Activated CD4-positive, alpha-beta T cell treated with anti-CD3 and anti-CD28 coated beads for 24 hours (primary cell): ENCODE measurements around the gene EGLN1.
"Not testable (repeated sequence)": the region's sequence is repeated elsewhere in the genome, so short reads cannot be mapped to it uniquely, and the experiment has no call there.

Experiments
- DNase-seq, 2 donors: peaks; one replicate each; pipeline ENCODE4 v3.0.0-alpha.2; 2020; ENCODE audit warnings: low read depth in 2 of 2

Gene EGLN1

DNA sequence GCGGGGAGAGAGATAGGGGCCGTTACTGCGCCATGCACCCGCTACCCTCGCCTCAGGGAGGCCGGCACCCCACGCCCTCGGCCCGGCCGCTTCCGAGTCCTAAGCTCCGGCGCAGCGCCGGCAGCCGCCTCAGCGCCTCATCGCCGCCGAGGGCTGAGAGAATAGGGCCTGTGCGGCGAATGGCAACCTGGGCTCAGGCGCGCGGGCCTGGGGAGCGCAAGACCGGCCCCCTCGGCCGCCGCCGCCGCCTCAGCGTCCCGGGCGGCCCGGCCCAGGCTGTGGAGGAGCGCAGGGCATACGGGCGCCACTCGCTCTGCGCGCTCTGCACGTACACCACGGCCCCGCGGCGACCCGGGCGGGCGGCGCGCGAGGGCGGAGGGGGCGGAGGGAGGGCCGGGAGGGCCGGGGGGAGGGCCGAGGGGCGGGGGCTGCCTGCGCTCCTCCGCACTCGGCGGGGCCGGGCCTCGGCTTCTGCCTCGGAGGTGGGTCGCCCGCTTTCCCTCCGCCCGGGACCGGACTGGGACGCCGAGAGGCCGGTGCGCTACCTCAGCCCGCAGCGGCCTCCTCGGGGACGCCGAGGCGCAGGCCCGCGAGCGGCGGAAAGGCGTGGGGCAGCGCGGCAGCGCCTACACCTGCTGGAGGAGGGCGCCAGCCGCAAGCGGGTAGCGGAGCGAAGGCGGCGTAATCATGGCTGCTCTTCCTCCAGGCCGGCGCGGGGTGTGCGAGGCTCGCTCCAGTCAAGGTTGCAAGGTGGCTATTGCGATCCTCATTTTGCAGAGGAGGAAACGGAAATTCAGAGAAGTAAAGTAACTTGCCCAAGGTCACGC, at the start of gene EGLN1:
Gene EGLN1 (minus strand): TSS at position 317 of the 827 bp plus-strand sequence. CDS start 399 bp downstream, outside the sequence.
- peak; percentile 70 to 79 for DNase-seq

DNA sequence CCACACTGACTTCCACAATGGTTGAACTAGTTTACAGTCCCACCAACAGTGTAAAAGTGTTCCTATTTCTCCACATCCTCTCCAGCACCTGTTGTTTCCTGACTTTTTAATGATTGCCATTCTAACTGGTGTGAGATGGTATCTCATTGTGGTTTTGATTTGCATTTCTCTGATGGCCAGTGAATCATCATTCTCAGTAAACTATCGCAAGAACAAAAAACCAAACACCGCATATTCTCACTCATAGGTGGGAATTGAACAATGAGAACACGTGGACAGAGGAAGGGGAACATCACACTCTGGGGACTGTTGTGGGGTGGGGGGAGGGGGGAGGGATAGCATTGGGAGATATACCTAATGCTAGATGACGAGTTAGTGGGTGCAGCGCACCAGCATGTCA, 49.4 kb upstream of the EGLN1 start:
- not testable (repeated sequence) for DNase-seq

DNA sequence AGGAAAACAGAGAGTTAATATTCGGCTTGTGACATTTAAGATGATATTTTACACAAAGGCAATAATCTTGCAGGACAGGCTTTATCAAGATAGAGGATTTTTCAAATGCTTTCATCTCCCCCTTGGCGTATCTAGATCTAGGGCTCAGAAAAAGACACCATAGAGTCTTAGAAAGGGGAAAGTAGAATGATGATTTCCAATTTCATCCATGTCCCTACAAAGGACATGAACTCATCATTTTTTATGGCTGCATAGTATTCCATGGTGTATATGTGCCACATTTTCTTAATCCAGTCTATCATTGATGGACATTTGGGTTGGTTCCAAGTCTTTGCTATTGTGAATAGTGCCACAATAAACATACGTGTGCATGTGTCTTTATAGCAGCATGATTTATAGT, 48.9 kb upstream of the EGLN1 start:
- not testable (repeated sequence) for DNase-seq

DNA sequence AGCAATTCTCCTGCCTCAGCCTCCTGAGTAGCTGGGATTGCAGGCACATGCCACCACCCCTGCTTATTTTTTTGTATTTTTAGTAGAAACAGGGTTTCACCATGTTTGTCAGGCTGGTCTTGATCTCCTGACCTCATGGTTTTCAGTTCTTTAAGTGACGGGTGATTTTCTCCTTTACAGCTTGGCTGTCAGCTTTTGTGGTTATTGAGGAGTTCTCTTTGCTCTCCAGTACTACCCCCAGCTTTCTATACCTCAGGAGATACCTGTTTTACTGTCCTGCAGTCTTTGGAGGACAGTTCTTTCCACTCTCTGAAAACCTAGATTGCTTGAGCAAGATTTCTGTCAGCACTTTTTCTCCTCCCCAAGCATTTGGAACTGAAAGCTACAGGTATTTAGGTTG, 45.9 kb upstream of the EGLN1 start:
- DNase-seq: no peak

- no peak for DNase-seq
Observed at GRCh38 chr1:231465051-231465450, 43.0 kb upstream of the EGLN1 start.

- DNase-seq: no peak
Observed at GRCh38 chr1:231463541-231463940, 41.5 kb upstream of the EGLN1 start.

DNA sequence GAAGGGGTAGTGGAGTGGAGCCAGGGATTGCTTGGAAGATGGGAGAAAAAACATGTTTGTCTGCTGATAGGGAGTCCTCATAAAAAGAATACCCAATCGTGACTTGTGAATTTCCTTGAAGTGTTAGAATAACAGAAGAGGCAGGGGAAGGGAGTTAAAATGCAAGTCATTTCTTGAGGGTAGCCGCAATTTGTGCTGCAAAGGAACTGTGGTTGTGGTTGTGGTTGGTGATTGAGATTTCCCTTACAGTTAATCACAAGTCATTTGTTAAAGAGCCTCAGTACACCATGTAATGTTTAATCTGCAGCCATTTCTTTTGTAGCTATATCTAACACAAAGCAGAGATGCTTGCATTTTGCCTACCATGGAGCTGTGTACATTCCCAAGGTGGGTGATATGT, 38.5 kb upstream of the EGLN1 start:
- peak; percentile 13 to 58 for DNase-seq

GRCh38 chr1:231459438-231459837, 37.4 kb upstream of the EGLN1 start:
- not testable (repeated sequence) for DNase-seq

DNA sequence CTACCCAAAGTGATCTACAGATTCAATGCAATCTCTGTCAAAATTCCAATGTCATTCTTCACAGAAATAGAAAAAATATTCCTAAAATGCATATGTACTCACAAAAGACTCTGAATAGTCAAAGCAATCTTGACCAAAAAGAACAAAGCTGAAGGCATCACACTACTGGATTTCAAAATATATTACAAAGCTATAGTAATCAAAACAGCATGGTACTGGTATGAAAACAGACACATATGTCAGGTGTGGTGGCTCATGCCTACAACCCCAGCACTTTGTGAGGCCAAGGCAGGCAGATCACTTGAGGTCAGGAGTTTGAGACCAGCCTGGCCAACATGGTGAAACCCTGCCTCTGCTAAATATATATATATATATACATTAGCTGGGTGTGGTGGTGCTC, 35.9 kb upstream of the EGLN1 start:
- DNase-seq: not testable (repeated sequence)

- DNase-seq: not testable (repeated sequence)
Observed at GRCh38 chr1:231454133-231454532, 32.0 kb upstream of the EGLN1 start.

- no peak for DNase-seq
Observed at GRCh38 chr1:231446138-231446537, 24.1 kb upstream of the EGLN1 start.

DNA sequence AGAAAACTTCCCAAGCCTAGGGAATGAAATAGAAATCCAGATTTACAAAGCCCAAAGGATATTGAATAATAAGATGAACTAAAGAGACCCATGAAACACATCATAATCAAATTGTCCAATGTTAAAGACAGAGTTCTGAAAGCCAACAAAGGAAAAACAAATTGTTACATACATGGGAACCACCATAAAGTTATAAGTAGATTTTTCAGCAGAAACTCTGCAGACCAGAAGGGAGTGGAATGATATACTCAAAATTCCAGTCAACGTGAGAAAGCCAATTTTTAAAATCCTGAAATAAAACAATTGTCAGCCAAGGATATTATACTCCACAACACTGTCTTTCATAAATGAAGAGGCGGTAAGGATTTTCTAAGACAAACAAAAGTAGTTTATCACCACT, 22.0 kb upstream of the EGLN1 start:
- no peak for DNase-seq

DNA sequence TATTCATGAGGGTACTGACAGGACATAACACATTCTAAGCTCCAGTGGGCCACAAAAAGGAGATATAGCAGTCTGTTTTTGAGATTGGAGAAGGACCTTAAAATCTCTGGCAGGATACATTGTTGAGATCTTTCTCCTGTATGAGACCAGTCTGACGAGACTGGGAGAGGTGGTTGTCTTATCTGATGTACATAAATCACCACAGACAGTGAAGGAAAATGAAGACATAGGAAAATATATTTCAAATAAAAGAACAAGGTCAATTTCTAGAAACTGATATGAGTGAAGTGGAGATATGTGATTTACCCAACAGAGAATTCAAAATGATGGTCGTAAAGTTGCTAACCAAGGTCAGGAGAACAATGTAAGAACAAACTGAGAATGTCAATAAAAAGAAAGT, 21.3 kb upstream of the EGLN1 start:
- no peak for DNase-seq

DNA sequence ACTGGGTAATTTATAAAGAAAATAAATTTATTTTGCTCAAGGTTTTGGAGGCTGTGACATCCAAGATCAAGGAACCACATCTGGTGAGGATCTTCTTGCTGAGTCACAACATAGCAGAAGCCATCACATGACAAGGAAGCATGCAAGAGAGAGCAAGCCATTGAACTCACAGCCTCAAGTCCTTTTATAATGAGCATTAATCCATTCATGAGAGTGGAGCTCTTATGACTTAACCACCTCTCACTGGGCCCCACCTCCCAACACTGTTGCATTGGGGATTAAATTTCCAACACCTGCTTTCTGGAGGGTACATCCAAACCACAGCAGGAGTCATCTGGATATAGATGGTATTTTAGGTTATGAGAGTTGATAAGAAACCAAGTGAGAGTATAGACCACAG, 20.6 kb upstream of the EGLN1 start:
- DNase-seq: no peak

GRCh38 chr1:231432996-231433395, 10.9 kb upstream of the EGLN1 start:
- no peak for DNase-seq

- no peak for DNase-seq
Observed at GRCh38 chr1:231431665-231432415, 9.8 kb upstream of the EGLN1 start.

- DNase-seq: not testable (repeated sequence)
Observed at GRCh38 chr1:231430678-231431352, 8.7 kb upstream of the EGLN1 start.

DNA sequence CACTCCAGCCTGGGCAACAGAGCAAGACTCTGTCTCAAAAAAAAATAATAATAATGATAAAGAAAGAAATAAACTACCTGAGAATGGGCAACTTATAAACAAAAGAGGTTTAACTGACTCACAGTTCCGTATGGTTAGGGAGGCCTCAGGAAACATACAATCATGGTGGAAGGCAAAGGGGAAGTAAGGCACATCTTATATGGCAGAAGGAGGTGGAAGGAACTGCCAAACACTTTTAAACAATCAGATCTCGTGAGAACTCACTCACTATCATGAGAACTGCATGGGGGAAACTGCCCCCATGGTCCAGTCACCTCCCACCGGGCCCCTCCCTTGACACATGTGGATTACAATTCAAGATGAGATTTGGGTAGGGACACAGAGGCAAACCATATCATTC, 6.3 kb upstream of the EGLN1 start:
- DNase-seq: no peak

DNA sequence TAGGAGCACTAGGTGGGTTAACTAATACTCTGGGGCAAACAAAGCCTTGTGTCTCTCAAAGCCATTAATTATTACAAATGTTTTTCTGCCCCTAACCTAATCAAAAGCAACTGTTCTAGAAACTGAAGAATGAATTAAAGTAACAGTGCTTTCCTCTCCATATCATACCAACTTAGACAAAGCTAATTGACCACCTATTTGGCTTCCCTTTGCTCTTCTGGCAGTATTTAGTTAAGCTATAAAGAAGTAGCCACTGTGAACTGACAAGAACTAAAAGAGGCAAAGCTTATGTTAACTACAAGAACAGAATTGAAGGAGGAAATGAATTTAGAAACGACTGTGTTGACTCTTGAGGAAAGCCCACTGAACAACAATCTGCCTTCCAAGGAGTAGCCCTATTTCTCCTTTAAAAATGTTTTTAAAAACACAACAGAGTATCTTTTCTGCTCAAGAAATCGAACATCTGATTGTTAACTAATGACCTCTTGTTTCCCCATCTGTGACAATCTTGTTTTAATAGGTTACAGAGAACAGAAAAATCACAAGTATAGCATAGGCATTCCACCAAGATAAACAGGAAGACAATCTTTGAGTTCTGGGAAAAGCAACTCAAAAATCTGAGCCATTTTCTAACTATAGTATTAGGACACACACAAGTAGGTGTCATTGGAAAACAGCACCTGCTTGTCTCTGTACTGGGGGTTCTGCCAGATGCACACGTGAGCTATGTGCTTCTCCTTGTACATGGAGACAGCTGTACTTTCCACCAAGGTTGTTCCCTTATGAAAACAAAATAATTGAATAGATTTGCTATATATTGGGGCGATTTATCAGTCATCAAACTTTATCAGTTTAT, 3.1 kb upstream of the EGLN1 start:
- DNase-seq: no peak

GRCh38 chr1:231423648-231424047, 1.6 kb upstream of the EGLN1 start:
- DNase-seq: no peak

GRCh38 chr1:231422798-231423309, 767 bp upstream of the EGLN1 start:
- DNase-seq: no peak
